Esophagus squamous epithelium (tissue), 4 donors: ENCODE measurements around the gene TULP3.

Experiments
- POLR2A ChIP-seq, 4 donors: fragments of 450-650 bp; IDR thresholded peaks; one replicate each; pipeline ENCODE4 v1.6.1; 2017; ENCODE audit warnings: antibody characterized with exemption in 4 of 4, mild to moderate bottlenecking in 4 of 4, moderate library complexity in 3 of 4
- TF ChIP-seq, protein P1 (sequence below), 6 experiments: fragments of 450-650 bp in 4 of 6; fragments of 200-600 bp in 2 of 6; sonication (generic) in 2 of 6; IDR thresholded peaks; one replicate each; pipeline ENCODE4 v1.5.1; 2016 to 2019; ENCODE audit warnings: antibody characterized with exemption in 6 of 6, mild to moderate bottlenecking in 4 of 6, moderate library complexity in 4 of 6

DNA sequence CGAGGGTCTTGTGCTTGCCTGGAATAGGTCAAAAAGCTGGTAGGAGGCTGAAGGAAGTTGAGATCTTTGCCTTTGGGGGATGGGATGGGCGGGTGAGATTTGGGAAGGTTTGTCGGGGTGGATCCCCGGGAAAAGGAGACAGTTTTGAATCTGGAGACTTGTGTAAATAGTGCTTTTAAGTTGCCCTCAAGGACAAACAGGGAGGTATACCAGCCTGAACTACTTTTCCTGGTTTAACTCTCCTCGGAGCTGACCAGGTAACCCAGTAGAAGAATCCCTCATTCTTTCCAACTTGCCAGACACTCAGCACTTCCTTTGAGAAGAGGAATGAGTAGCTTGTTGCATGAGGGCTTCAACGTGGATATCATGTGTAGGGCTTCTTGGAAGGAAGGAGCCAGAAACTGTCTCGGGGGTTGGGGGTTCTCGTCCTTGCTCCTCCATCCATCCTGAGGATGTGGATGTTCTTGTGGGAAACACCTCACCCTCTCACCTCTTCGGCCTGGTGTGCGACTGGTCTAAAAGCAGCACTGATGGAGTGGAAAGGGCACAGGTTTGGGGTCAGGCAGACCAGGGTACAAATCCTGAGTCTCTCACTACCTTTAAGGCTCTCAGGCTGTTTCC is 70.4 kb downstream of the TULP3 start:
- TF ChIP-seq, protein P1, sequence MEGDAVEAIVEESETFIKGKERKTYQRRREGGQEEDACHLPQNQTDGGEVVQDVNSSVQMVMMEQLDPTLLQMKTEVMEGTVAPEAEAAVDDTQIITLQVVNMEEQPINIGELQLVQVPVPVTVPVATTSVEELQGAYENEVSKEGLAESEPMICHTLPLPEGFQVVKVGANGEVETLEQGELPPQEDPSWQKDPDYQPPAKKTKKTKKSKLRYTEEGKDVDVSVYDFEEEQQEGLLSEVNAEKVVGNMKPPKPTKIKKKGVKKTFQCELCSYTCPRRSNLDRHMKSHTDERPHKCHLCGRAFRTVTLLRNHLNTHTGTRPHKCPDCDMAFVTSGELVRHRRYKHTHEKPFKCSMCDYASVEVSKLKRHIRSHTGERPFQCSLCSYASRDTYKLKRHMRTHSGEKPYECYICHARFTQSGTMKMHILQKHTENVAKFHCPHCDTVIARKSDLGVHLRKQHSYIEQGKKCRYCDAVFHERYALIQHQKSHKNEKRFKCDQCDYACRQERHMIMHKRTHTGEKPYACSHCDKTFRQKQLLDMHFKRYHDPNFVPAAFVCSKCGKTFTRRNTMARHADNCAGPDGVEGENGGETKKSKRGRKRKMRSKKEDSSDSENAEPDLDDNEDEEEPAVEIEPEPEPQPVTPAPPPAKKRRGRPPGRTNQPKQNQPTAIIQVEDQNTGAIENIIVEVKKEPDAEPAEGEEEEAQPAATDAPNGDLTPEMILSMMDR (IDR thresholded peaks at IDR 0.05): no peak
- TF ChIP-seq POLR2A (IDR thresholded peaks at IDR 0.05): no peak
